Activated naive CD4-positive, alpha-beta T cell treated with anti-CD3 and anti-CD28 coated beads, Interleukin-2, amount 50 U/mL, for 72 hours (primary cell): ENCODE data around the gene P2RX2. TPM values are rescaled to one million over a fixed set of nuclear protein-coding genes. Genes with fewer than 3 reads are reported as not detected.
A peak's percentile ranks its signal among the peaks of the same experiment; 100 is the strongest.
"Not testable (repeated sequence)": the region's sequence is repeated elsewhere in the genome, so short reads cannot be mapped to it uniquely, and the experiment has no call there.

ENCODE experiments used
- ATAC-seq, 2 donors: fragments of 150-1000 bp; cut with Tn5 transposase; 2 replicates each; pipeline ENCODE4 v1.10.0; 2021; ENCODE audit warnings: mild to moderate bottlenecking in 2 of 2, moderate library complexity in 2 of 2
- DNase-seq, 2 donors: peaks; one replicate each; pipeline ENCODE4 v3.0.0; 2021 to 2022; ENCODE audit warnings: low spot score in 2 of 2
- H3K27ac Mint-ChIP-seq, 2 donors: one replicate each; pipeline ENCODE4 v1.8.0; 2022; ENCODE audit warnings: mild to moderate bottlenecking in 2 of 2, mixed read lengths in 2 of 2
- H3K36me3 Mint-ChIP-seq, 2 donors: one replicate each; pipeline ENCODE4 v1.8.0; 2022; ENCODE audit warnings: mixed read lengths in 2 of 2
- H3K9me3 Mint-ChIP-seq, 2 donors: one replicate each; pipeline ENCODE4 v1.8.0; 2022; ENCODE audit warnings: mixed read lengths in 2 of 2
- total RNA-seq, 2 donors: library from RNA; stranded (reverse); gene quantifications; one replicate each; pipeline ENCODE4 v1.2.3, GENCODE V29; 2022

P2RX2 gene
- total RNA-seq, 2 donors from 2014 or later: not detected

DNA sequence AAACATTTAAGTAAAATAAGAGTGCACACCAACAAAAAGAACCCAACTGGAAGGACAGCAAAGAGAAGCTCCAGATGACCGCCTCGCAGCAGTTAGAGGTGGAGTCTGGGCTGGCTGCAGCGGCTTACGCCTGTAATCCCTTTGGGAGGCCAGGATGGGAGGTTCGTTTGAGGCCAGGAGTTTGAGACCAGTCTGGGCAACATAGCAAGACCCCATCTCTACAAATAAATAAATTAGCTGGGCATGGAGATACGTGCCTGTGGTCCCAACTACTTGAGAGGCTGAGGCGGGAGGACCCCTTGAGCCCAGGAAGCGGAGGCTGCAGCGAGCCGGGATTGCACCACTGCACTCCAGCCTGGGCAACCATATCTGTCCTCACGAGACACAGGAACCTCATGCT is 23.4 kb upstream of the P2RX2 start:
- ATAC-seq (no peak), DNase-seq (no peak)
- no peak overlapping the region for H3K27ac Mint-ChIP-seq
- H3K9me3 Mint-ChIP-seq: no peaks in the 10 kb centered on the region
- peaks cover 0 to 6% of the 10 kb centered on the region in 2 donors for H3K36me3 Mint-ChIP-seq

DNA sequence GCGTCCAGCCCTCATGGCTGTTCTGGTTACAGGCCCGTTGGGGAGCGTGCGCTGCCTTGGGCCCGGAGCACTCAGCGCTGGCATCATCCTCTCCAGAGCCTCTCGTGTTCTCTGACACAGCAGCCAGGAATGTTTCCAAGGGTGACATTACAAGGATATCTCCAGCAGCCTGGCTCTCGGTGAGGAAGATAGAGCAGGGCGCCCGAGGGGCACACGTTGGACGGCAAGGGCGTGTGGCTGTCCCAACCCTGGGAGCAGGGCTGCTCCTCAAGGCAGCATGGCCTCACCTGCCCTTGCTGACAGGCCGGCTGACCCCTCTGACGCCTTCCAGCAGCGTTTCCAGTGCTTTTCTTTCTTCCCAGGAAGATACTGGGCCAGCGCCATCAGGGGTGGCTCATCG is 22.6 kb upstream of the P2RX2 start:
- H3K27ac Mint-ChIP-seq: no peak overlapping the region
- ATAC-seq (no peak), DNase-seq (no peak)
- peaks cover 0 to 6% of the 10 kb centered on the region in 2 donors for H3K36me3 Mint-ChIP-seq
- H3K9me3 Mint-ChIP-seq: no peaks in the 10 kb centered on the region

DNA sequence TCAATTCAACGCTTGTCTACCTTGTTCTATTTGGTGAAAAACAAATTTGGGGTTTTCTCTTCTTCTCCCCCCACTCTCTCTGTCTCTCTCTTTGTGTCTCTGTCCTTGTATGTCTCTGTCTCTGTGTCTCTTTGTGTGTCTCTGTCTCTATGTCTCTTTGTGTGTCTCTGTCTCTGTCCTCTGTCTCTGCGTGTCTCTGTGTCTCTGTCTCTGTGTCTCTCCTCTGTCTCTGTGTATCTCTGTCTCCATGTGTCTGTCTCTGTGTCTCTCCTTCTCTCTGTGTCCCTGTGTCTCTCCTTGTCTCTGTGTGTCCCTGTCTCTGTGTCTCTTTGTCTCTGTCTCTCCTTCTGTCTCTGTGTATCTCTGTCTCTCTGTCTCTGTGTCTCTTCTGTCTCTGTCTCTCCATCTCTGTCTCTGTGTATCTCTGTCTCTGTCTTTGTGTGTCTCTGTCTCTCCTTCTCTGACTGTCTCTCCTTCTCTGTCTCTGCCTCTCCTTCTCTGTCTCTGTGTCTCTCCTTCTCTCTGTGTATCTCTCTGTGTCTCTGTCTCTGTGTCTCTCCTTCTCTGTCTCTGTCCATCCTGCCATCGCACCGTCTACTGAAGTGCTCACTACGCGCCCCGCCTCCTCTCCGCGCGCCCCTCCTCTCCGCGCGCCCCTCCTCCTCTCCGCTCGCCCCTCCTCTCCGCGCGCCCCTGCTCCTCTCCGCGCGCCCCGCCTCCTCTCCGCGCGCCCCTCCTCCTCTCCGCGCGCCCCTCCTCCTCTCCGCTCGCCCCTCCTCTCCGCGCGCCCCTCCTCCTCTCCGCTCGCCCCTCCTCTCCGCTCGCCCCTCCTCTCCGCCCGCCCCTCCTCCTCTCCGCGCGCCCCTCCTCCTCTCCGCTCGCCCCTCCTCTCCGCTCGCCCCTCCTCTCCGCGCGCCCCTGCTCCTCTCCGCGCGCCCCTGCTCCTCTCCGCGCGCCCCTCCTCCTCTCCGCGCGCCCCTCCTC is 21.0 kb upstream of the P2RX2 start:
- DNase-seq (no peak), ATAC-seq (peak in 1 of 2 donors; percentile 49)
- Mint-ChIP-seq H3K36me3 (peaks cover 0 to 6% of the 10 kb centered on the region in 2 donors), H3K9me3 (no peaks in the 10 kb centered on the region), H3K27ac (no peak overlapping the region)

DNA sequence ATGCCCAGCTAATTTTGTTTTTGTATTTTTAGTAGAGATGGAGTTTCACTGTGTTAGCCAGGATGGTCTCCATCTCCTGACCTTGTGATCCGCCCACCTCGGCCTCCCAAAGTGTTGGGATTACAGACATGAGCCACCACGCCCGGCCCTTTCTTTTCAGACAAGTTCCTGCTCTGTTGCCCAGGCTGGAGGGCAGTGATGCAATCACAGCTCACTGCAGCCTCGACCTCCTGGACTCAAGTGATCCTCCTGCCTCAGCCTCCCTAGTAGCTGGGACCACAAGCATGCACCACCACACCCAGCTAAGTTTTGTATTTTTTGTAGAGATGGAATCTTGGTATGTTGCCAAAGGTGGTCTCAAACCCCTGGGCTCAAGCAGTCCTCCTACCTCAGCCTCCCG is 19.1 kb upstream of the P2RX2 start:
- not testable (repeated sequence) for H3K27ac Mint-ChIP-seq, DNase-seq, H3K9me3 Mint-ChIP-seq, H3K36me3 Mint-ChIP-seq, ATAC-seq

DNA sequence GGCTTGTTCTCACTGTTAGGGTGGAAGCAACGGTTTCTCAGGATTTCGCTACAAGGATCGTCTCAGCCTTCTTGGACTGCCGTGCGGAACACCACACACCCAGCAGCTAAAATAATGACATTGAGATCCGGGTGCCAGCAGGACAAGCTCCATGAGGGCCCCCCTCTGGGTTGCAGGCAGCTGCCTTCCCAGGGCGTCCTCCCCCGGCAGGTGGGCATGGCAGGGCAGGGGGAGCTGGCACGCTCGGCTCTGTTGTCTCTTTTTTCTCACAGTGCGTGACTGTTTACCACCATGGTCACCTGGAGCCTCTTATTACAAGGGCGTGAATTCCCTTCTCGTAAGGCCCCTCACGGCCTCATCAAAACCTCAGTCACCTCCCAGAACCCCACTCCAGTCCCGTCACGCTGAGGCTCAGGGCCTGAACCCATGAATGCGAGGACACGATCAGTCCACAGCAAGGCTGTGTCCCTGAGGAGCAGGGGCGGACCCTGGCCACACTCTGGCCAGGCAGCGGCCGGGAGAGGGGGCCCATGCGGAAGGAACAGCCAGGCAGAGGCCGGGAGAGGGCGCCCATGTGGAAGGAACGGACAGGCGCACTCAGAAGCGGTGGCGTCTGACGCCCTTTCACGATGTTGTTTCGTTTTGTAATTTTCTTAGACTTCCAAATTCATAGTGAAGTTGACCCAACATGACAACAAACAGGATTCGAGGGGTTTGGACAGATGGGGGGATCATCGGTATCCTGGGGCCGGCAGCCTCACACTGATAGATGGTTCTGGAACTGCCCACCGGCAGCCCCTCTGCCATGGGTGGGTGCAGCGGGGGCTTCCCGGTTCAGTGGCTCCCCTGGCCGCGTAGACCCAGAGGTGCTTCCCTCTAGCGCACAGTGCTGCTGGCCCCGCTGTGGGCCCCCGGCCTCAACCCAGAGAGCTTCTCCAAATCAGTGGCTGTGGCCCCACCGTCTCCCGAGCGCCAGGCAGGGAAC is 18.2 kb upstream of the P2RX2 start:
- peak; percentile 67 to 80 for ATAC-seq
- Mint-ChIP-seq H3K27ac (no peak overlapping the region), H3K9me3 (no peaks in the 10 kb centered on the region), H3K36me3 (peaks cover 0 to 6% of the 10 kb centered on the region in 2 donors)
- peak in 1 of 2 donors; percentile 39 for DNase-seq

DNA sequence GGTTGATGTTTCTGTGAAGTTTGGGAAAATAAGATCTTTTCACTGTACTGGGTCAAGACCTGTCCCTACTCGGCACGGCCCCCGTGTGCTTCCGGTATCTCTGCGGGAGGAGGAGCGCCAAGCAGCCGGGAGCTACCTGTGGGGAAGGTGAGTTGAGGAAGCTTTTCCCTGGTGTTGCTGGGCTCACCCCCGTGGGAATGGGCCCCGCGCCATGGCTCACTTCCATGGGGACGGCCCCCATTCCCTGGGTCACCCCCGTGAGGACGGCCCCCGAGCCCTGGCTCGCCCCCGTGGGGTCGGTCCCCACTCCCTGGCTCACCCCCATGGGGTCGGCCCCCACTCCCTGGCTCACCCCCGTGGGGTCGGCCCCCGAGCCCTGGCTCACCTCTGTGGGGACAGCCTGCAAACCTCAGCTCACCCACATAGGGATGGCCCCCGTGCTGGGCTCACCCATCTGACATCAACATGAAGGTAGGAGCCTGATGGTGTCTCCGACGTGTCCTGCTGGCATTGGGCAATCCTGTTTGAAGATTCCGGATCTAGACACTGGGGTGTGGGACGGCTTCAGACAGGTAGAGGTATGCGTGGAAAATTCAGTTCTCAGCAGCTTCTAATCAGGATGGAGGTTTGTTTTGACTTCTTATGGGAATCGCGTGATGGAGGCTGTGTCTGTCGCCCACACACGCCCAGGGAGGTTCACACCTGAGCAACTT is 17.2 kb upstream of the P2RX2 start:
- ATAC-seq (no peak), DNase-seq (no peak)
- Mint-ChIP-seq H3K36me3 (peaks cover 0 to 6% of the 10 kb centered on the region in 2 donors), H3K9me3 (no peaks in the 10 kb centered on the region), H3K27ac (no peak overlapping the region)

DNA sequence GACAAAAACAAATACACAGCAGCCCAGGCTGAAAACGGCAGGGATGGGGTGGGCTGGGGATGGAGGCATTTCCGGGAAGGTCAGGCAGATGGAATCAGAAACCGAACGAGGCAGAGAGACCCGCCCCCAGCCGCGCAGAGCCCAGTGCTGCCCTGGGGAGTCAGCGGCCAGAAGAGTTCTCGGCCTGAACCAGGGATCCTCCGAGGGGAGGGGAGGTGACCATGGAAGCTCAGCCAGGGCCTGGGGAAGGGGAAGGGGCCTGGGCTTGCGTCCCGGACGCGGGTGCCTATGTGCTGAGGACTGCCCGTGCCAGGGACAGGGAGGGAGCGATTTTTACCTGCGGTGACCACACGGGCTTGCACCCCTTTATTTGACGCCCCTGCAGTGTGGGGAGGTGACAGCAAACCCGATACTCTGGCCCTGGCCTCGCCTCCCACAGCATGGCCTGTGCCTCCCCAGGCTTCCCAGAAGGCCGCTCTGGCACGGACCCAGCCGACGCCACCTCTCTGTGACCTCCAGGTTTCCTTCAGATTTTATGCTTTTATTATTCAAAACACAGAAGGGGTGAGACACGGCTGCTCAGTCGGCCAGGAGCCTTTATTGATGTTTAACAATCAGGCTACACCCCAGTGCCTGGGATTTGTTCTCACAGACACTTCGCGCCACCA is 15.9 kb upstream of the P2RX2 start:
- H3K9me3 Mint-ChIP-seq: no peaks in the 10 kb centered on the region
- H3K27ac Mint-ChIP-seq: no peak overlapping the region
- no peak for ATAC-seq
- no peak for DNase-seq
- H3K36me3 Mint-ChIP-seq: peaks cover 0 to under 1% of the 10 kb centered on the region in 2 donors

DNA sequence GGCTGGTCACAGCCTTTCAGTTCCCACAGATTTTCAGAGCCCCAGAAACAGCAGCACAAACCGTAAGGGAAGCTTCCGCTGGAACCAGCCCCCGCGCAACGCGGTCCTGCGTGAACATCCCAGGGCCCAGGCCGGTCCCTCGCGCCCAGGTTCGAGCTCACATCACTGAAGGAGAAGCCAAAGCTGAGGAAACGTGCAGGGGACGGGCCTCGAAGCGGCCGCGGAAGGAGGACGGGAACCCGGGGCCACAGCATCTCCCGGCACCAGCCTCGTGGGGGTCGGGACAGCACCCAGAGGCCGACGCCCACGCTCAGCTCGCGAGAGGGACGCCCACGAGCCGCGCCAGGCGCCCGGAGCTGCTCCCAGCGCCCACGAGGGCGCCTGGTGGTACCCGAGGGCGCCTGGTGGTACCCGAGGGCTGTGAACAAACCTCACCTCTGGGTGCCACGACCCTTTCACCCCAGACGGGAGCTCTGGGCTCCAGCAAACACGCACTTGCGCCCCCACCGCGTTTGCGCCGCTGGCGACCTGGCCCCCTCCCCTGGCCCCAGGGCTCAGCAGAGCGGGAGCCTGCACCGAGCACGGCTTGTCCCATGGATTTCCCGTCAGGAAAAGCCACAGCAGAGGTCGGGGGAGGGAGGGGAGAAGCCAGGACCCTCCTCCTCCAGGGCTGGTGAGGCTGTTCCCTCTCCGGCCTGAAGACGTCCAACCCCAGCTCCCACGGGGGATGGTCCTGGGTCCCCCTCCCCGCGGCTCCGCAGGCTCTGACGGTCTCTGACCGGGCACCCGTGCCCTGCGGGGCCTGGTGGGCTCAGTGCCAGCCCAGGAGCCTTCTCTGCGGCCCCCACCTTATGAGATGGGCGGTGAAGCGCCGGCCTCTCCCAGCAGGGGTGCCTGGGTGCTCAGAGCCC is 15.1 kb upstream of the P2RX2 start:
- H3K36me3 Mint-ChIP-seq: no peaks in the 10 kb centered on the region
- H3K9me3 Mint-ChIP-seq: no peaks in the 10 kb centered on the region
- DNase-seq (no peak), ATAC-seq (no peak)
- H3K27ac Mint-ChIP-seq: no peak overlapping the region

DNA sequence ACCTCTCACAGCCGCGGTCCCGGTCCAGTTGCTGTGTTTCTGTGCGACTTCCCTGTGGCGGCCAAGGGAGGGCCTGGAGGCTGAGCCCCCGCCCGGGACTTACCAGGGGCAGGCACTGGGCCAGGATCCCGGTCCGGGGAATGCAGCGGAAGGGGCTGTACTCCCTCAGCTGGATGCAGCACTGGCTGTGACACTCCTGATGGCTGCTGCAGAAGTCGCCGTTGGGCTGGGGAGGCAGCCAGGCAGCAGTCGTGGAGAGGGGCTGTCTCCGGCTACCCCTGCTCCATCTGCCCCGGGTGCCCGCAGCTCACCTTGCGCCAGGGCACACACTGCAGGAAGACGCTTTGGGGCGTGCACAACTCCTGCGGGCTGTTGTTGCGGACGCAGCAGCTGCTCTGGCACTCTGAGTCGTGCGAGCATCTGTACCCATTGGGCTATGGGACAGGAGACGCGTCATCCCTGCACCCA is 14.4 kb upstream of the P2RX2 start:
- H3K27ac Mint-ChIP-seq: no peak overlapping the region
- no peak for DNase-seq
- H3K9me3 Mint-ChIP-seq: no peaks in the 10 kb centered on the region
- no peak for ATAC-seq
- no peaks in the 10 kb centered on the region for H3K36me3 Mint-ChIP-seq

DNA sequence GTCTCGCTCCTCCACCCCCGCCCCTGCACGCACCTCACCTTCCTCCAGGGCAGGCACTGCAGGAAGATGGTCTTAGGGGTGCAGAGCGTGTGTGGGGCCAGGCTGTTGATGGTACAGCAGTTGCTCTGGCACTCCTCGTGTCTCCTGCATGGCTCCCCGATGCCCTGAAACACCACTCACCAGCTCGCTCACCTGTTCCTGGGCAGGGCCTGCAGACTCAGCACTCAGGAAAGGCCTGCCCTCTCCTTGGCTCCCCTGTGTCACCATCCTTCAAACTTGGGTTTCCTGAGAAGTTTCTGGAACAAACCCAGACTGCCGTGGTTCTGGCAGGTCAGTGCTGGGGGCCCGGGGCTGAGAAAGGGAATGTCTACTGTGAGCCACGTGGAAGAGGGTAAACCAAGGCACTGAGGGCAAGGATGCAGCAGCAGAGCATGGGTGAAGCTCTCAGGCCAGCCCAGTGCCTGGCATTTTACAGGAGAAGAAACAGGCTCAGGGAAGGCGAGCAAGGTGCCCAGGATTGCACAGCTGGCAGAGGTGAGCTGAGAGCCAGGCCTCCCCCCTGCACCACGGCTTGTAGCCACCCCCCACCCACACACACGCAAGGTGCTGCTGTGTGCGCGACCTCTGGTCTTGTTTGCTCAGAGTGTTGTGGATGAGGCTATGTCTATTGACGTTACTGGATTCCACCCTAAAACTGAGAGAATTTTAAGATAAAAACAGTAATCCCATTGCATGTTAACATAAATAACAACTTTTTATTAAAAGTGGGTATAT is 13.7 kb upstream of the P2RX2 start:
- DNase-seq (no peak), ATAC-seq (no peak)
- H3K27ac Mint-ChIP-seq: no peak overlapping the region
- H3K9me3 Mint-ChIP-seq: no peaks in the 10 kb centered on the region
- H3K36me3 Mint-ChIP-seq: no peaks in the 10 kb centered on the region

DNA sequence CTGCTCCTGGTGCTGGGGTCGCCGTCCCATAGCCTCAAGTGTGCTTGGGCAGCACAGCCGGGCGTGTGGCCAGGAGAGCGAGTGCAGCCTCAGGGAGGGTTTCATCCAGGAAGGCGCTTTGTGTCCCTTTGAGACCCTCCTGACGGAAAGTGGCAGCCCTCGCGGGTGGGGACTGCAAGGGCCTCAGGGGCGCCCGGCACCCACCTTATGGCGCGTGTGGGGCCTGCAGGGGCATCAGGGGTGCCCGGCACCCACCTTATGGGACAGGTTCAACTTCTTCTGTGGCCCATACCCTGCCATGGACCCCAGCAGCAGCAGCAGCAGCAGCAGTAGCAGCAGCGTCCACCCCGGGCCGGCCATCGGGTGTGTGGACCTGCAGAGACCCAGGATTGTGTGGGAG is 12.7 kb upstream of the P2RX2 start:
- DNase-seq: no peak
- no peak overlapping the region for H3K27ac Mint-ChIP-seq
- peaks cover 0 to 6% of the 10 kb centered on the region in 2 donors for H3K36me3 Mint-ChIP-seq
- ATAC-seq: no peak
- H3K9me3 Mint-ChIP-seq: no peaks in the 10 kb centered on the region

DNA sequence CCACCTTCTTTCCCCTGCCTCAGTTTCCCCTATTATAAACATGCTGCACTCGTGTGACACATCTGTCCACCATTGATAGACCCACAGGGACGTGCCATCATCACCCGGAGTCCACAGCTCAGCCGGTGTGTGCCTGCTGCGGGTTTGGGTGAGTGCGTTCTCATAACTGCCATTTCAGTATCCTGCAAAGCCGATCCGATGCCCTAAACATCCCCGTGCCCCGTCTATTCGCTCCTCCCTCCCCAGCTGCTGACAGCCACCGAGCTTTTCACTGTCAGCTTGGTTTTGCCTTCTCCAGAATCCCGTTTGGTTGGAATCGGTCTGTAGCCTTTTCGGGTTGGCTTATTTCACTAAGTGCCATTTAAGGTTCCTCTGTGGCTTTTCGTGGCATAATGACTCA is 12.1 kb upstream of the P2RX2 start:
- Mint-ChIP-seq H3K9me3 (no peaks in the 10 kb centered on the region), H3K36me3 (peaks cover 0 to 7% of the 10 kb centered on the region in 2 donors), H3K27ac (peak overlapping the region in 1 of 2 donors; percentile 80)
- no peak for ATAC-seq
- DNase-seq: no peak

DNA sequence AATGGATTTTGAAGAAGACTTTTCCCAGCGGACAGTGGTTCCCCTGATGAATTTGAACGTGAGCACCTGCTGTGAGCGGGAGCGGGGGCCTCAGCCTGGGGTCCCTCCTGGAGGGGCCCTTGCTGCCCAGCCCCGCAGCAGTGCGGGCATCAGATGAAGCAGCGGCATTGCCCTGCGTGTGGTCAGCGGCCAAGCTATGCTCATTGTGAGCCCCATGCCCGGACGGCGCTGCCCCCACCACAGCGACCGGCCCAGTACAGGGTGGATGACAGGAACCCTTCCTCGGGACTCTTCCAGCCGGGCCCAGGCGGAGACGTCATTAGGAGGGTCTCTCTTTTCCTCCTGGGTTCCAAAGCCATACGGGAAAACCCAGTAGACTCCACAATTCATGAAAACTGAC is 11.6 kb upstream of the P2RX2 start:
- Mint-ChIP-seq H3K9me3 (no peaks in the 10 kb centered on the region), H3K36me3 (peaks cover 0 to 7% of the 10 kb centered on the region in 2 donors), H3K27ac (no peak overlapping the region)
- ATAC-seq (no peak), DNase-seq (no peak)
